H4 (cell line): ENCODE data around the gene SLC35F4. TPM values are rescaled to one million over a fixed set of nuclear protein-coding genes. Genes with fewer than 3 reads are reported as not detected.
"Not testable (repeated sequence)": the region's sequence is repeated elsewhere in the genome, so short reads cannot be mapped to it uniquely, and the experiment has no call there.

Source experiments
- DNase-seq: peaks from one replicate; pipeline ENCODE4 v3.0.0-alpha.2; 2015; ENCODE audit warnings: low spot score
- total RNA-seq: library from RNA; depleted of rRNA; stranded (reverse); fragments of >200 nt; shearing (Covaris generic); gene quantifications from 2 replicates; pipeline ENCODE4 v1.2.3, GENCODE V29; 2014

Gene SLC35F4
- total RNA-seq, 1 experiment from 2014 or later, result not detected

DNA sequence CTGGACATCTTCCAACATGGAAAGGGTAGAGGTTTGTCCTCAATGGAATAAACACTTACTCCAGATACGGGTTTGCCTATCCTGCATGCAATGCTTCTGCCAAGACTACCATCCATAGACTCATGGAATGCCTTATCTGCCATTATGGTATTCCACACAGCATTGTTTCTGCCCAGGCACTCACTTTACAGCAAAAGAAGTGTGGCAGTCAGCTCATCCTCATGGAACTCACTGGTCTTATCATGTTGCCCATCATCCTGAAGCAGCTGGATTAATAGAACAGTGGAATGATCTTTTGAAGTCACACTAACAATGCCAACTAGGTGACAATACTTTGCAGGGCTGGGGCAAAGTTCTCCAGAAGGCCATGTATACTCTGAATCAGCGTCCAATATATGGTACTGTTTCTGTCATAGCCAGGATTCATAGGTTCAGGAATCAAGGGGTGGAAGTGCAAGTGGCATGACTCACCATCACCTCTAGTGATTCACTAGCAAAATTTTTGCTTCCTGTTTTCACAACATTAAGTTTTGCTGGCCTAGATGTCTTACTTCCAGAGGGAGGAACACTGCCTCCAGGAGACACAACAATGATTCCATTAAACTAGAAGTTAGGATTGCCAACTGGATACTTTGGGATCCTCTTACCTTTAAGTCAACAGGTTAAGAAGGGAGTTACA lies 140.4 kb downstream of the SLC35F4 start:
- no peak for DNase-seq

DNA sequence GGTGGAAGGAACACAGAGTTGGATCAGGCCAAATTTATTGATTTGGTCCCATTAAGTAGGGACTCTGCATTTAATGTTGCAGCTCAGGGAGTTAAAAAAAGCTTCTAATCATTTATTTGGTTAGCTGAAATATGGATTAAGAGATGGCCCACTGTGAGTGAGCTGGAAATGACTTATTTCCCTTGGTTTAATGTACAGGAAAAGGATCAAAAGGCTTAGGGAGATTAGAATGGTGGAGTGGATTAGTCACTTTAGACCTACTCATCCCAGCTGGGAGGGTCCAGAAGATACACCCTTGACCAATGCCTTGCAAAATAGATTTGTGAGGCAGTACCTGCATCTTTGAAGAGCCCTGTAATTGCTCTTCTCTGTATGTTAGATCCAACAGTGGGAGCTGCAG lies 143.8 kb downstream of the SLC35F4 start:
- DNase-seq, result not testable (repeated sequence)

DNA sequence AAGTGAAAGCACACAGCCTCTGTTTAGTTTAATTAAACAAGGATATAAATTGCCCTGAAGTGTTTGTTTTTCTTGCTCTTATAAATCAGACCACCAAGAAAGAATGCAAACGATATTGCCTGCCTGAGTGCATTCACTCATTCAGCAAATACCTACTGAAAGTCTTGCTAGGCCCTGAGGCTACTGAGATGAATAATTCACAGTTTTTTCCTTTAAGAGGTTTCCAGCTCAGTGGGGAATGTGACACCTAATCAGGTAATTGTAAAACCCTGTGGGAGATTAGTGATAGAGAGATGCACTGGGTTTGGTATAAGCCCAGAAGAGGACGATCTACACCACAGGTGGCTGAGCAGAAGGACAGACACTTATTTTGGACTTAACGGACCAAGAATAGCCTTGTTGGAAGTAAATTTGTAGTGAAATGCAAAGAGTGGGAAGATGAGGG lies 151.4 kb downstream of the SLC35F4 start:
- no peak for DNase-seq

DNA sequence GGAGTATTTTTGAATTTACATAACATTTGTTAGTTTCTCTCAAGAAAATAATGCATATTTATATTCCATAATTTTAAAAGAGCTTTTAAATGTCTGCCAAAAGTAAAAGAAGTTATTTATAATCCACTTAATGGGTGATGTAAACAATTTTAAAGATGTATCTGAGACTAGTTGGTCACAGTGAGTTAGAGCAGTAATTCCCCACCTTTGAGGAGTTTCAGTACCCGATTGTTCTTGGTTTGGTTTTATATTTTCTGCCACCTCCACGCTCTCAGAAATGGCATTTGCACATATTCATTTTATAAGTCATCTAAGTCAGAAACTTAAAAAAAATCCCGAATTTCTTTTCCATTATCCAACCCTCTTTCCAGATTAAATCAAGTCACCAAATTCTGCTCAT lies 153.2 kb downstream of the SLC35F4 start:
- no peak for DNase-seq

GRCh38 chr14:57712102-57712501 lies 153.8 kb downstream of the SLC35F4 start:
- DNase-seq, result no peak

DNA sequence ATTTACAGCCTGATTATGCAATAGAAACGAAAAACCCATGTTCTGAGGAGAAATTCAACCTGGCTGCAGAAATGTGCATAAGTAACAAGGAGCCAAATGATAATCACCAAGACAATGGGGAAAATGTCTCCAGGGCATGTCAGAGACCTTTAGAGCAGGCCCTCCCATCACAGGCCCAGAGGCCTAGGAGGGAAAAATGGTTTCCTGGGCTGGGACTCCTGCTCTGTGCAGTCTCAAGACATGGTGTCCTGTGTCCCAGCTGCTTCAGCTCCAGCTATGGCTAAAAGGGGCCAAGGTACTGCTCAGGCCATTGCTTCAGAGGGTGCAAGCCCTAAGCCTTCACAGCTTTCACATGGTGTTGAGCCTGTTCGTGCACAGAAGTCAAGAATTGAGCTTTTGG lies 156.0 kb downstream of the SLC35F4 start:
- no peak for DNase-seq

DNA sequence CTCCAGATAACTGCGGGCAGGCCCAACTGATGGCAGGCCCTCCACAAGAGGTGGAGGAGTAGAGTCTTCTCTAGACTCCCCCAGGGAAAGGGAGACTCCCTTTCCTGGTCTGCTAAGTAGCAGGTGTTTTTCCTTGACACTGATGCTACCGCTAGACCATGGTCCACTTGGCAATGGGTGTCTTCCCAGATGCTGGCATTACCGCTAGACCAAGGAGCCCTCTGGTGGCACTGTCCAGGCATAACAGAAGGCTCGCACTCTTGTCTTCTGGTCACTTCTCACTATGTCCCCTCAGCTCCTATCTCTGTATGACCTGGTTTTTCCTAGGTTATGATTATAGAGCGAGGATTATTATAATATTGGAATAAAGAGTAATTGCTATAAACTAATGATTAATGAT lies 156.8 kb downstream of the SLC35F4 start:
- DNase-seq, result not testable (repeated sequence)

DNA sequence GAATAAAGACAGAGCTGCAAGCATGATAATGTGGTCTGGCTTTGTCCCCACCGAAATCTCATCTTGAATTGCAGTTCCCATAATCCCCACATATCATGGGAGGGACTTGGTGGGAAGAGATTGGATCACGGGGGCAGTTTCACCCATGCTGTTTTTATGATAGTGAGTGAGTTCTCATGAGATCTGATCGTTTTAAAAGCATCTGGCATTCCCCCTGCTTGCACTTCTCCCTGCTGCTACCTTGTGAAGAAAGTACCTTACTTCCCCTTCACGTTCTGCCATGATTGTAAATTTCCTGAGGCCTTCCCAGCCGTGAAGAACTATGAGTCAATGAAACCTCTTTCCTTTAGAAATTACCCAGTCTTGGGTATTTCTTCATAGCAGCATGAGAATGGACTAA lies 158.7 kb downstream of the SLC35F4 start:
- DNase-seq, result no peak

- no peak for DNase-seq
Measured at GRCh38 chr14:57704763-57705162, 161.1 kb downstream of the SLC35F4 start.

GRCh38 chr14:57699947-57700346 lies 165.9 kb downstream of the SLC35F4 start:
- DNase-seq, result no peak

GRCh38 chr14:57692671-57693070 lies 173.2 kb downstream of the SLC35F4 start:
- DNase-seq, result peak; percentile 15

DNA sequence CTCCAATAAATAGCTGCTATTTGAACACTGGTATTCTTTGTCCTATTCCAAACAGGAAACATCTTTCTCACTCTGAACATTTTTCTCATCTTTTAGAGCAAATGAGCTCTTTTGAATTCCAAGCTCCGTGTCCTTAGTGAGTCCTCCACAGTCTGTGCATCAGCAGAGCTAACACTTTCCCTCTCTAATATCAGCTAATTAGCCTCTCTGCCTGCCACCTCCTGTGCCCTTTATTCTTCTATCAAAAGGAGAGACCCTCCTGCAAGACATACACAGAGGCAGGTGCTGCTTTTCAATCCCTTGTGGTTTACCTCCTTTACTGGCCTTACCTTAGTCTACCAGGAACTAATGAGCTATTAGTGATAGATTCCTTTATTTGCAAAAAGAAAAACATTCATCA lies 178.5 kb downstream of the SLC35F4 start:
- DNase-seq, result no peak

GRCh38 chr14:57686304-57686703 lies 179.6 kb downstream of the SLC35F4 start:
- DNase-seq, result no peak

DNA sequence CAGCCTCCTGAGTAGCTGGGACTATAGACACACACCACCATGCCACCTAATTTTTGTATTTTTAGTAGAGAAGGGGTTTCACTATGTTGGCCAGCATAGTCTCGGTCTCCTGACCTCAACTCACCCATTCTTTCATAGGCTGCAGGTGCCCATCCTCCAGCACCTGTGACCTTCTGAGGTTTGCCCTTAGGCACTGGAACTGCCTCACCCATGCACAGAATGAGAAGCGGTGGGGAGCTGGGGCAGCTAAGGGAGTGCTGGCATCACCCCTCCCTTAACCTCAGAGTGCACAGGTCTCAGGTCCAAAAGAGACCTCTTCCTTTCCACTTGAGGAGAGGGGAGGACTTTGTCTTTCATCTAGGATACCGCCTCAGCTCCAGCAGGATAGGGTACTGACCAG lies 194.9 kb downstream of the SLC35F4 start:
- no peak for DNase-seq

DNA sequence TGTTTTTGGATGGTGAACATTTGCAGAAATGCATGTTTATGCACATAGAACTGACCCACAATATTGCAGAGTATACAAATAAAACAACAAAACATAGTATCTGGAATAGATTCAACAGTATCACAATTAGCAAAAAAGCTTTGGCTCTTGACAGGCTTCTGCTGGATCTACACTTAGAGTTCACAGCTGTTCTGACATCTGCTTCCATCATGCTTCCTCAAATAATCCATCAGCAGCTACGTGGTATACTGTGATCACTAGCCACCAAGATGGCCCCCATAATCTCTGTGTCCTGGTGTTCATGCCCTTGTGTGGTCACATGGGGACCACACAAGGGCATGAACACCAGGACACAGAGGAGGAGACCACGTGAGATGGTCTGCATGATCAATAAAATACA lies 205.7 kb downstream of the SLC35F4 start:
- DNase-seq, result no peak

DNA sequence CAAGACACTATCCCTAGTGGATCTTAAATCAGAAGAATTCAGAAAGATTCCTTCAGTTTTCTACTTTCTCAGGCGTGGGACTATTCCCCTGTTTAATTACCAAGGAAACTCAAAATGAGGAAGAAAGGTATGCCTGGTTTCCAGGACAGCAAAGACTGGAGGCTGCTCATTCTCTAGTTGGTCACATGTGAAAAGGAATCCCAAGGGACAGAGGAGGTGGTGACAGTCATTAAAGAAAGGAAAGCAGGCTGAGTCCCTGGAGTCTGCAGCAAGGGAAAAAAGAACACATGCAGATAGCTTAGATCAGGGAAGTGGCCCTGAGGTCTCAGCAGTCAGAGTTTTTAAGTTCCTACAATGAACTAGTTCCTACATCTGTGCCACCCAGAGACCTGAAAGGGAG lies 206.8 kb downstream of the SLC35F4 start:
- DNase-seq, result no peak

- DNase-seq, result peak; percentile 74
Measured at GRCh38 chr14:57657487-57657886, 208.4 kb downstream of the SLC35F4 start.

GRCh38 chr14:57656853-57657252 lies 209.0 kb downstream of the SLC35F4 start:
- no peak for DNase-seq

- DNase-seq, result no peak
Measured at GRCh38 chr14:57652769-57653168, 213.1 kb downstream of the SLC35F4 start.

DNA sequence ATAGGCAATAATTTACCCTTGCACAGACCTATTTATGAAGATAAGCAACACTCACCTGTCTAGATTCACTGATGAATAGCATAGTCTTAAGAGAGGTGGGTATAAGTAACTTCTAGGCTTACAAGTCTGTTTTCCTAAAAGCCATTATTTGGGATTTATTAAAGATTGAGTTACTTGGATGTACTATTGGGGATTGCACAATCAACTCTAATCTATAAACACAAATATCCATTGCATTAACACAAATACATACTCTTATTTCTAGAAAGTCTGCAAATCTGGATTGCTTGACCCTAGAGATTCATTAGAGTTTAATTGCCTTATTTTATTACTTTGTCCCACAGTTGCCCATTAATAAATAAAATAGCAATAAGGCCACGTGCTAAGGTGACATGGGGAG lies 224.1 kb downstream of the SLC35F4 start:
- no peak for DNase-seq

DNA sequence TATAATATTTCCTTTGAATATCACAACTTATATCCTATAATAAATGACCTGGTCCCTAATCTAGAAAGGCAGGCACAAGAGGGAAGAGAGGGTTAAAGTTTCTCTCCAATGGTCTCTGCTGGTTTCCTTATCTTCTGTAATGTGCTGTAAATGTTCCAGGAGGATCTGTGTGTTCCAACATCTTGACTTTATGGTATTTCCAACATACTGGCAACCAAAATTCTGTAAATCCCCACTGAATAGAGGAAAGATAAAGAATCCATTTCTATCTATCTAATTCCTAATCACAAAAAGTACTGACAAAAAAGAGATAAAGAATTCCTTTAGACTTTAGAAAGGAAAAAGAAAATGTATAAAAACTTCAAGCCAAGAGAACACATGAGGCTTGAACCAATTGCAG lies 225.9 kb downstream of the SLC35F4 start:
- DNase-seq, result no peak

DNA sequence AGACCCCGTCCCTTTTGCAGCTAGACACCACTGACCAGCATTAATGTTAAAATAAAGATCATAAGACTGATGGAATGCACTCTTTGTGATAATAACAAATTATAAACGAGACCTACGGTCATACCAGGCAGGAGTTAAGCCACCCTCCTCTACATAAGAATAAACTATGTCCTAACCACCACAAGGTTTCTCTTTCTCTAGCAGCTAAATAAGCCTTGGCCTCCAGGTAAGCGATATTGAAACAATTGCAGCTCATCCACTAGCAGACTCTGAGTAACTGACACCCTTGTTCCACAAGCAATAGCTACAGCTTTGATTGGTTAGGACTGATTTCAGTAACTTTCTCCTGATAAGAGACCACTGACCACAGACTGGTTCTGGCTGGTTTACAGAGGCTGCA lies 228.0 kb downstream of the SLC35F4 start:
- no peak for DNase-seq

GRCh38 chr14:57634335-57634734 lies 231.6 kb downstream of the SLC35F4 start:
- no peak for DNase-seq

- DNase-seq, result no peak
Measured at GRCh38 chr14:57632649-57633048, 233.2 kb downstream of the SLC35F4 start.
